Measurements from ENCODE around the gene C14orf180.

The C14orf180 gene

DNA sequence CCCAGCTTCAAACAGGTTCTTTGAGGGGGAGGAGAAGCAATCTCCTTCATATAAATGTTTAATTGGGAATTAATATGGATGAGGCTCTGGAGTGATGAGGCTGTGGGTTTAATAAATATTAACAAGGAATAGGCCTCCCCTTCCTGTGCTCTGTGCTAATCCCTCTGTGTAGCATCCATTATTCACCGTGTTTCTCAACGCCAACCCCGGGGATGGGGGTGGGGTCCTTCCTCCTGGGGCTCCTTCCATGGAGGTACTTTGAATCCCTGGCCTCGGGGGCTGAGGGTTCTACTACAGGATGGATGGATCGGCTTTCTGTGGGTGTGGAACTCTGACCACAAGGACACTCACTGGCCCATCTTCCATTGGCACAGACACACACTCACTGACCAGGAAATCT lies 59.9 kb downstream of the C14orf180 start:
- peaks cover 7% of the 10 kb centered on the region; the same call in 1 of the 2 replicates for H3K4me1 ChIP-seq (ENCODE audit: control insufficient read depth, insufficient read depth, low read length)
- no peak overlapping the region for H3K27ac ChIP-seq (ENCODE audit: extremely low read depth, low read depth, low read length)
- ChIA-PET POLR2A (no interaction called here), CTCF (interaction anchor here (0.6 to 1.1 kb wide), 4 partner anchors 24 to 562 kb away, joined by 3 to 5 read pairs (median 3); no protein-coding TSS in a partner anchor)
- no peak for TF ChIP-seq ZNF776 (tag by site-specific recombination; IDR thresholded peaks at IDR 0.05; ENCODE audit: borderline replicate concordance)
- TF ChIP-seq, protein P1, sequence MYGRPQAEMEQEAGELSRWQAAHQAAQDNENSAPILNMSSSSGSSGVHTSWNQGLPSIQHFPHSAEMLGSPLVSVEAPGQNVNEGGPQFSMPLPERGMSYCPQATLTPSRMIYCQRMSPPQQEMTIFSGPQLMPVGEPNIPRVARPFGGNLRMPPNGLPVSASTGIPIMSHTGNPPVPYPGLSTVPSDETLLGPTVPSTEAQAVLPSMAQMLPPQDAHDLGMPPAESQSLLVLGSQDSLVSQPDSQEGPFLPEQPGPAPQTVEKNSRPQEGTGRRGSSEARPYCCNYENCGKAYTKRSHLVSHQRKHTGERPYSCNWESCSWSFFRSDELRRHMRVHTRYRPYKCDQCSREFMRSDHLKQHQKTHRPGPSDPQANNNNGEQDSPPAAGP (tag by site-specific recombination; IDR thresholded peaks at IDR 0.05), result no peak
- TF ChIP-seq ZNF155 (tag by site-specific recombination; IDR thresholded peaks at IDR 0.05), result no peak
- TF ChIP-seq, protein P2, sequence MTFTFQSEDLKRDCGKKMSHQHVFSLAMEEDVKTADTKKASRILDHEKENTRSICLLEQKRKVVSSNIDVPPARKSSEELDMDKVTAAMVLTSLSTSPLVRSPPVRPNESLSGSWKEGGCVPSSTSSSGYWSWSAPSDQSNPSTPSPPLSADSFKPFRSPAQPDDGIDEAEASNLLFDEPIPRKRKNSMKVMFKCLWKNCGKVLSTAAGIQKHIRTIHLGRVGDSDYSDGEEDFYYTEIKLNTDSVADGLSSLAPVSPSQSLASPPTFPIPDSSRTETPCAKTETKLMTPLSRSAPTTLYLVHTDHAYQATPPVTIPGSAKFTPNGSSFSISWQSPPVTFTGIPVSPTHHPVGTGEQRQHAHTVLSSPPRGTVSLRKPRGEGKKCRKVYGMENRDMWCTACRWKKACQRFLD (tag by site-specific recombination; IDR thresholded peaks at IDR 0.05), result no peak
- TF ChIP-seq ZNF169 (tag by site-specific recombination; IDR thresholded peaks at IDR 0.05), result no peak
- TF ChIP-seq ZNF138 (tag by site-specific recombination; IDR thresholded peaks at IDR 0.05; ENCODE audit: borderline replicate concordance), result no peak
- no peak for TF ChIP-seq ZNF76 (tag by site-specific recombination; IDR thresholded peaks at IDR 0.05; ENCODE audit: borderline replicate concordance, low read depth)
- TF ChIP-seq REPIN1 (tag by site-specific recombination; IDR thresholded peaks at IDR 0.05; ENCODE audit: low read depth), result no peak
- no peak for TF ChIP-seq FEZF1 (tag by site-specific recombination; IDR thresholded peaks at IDR 0.05)
- TF ChIP-seq ZBTB48 (tag by site-specific recombination; IDR thresholded peaks at IDR 0.05), result no peak
- TF ChIP-seq ZBTB1 (tag by site-specific recombination; IDR thresholded peaks at IDR 0.05), result no peak
- no peak for TF ChIP-seq ZBTB7A (tag by site-specific recombination; IDR thresholded peaks at IDR 0.05; ENCODE audit: low read depth)
- TF ChIP-seq GLIS2 (tag by site-specific recombination; IDR thresholded peaks at IDR 0.05), result no peak
- TF ChIP-seq ZNF23 (tag by site-specific recombination; IDR thresholded peaks at IDR 0.05; ENCODE audit: borderline replicate concordance), result no peak
- H3K36me3 ChIP-seq (ENCODE audit: control insufficient read depth in 2 of 2, insufficient read depth in 1 of 2, low read length in 2 of 2), result no peaks in the 10 kb centered on the region
- H3K9me3 ChIP-seq (ENCODE audit: control insufficient read depth, insufficient read depth, low read depth, low read length), result no peaks in the 10 kb centered on the region
- no peak overlapping the region for H3K4me3 ChIP-seq (ENCODE audit: low read depth, low read length)
